Activated CD4-positive, alpha-beta T cell treated with anti-CD3 and anti-CD28 coated beads for 48 hours (primary cell): ENCODE measurements around the gene KIF15.

Experiments
- DNase-seq: peaks from one replicate; pipeline ENCODE4 v3.0.0-alpha.2; 2020

The KIF15 gene

GRCh38 chr3:44885618-44886017 lies 124.0 kb downstream of the KIF15 start:
- no peak for DNase-seq

GRCh38 chr3:44886561-44886960 lies 125.0 kb downstream of the KIF15 start:
- no peak for DNase-seq

GRCh38 chr3:44887101-44887500 lies 125.5 kb downstream of the KIF15 start:
- DNase-seq, result no peak

DNA sequence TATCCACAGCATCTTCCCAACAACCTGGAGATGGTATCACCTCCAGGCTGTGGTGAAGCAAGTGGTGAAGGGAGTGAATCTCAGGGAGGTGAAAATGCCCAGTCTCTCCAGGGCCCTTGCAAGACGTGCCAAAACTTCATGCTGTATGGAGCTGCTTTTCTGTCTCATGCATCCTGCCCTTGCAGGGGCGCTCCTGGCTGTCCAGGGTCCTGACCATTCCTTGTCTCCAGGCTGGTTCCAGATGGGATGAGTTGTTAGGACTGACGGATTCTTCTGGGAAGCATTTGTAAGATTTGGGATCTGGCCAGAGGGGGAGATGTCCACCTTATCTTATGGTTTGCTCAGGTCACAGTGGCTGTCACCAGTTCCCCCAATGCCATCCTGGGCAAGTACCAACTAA lies 128.7 kb downstream of the KIF15 start:
- DNase-seq, result no peak

GRCh38 chr3:44890852-44891251 lies 129.3 kb downstream of the KIF15 start:
- DNase-seq, result no peak

DNA sequence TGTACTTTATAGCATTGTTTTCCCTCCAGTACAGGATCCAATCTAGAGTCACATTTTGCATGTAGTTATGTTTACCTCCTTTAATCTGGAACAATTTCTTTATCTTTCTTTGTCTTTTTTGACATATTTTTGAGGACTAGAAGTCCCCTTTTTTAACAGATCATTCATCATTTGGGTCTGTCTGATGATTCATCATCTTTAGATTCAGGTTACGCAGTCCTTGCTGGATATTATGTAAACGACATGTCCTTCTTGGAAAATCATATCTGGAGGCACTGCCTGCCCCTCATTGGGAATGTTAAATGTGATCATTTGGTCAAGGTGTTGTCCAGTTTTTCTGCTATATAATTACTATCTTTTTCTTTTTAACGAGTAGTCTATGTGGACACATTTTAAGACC lies 131.1 kb downstream of the KIF15 start:
- no peak for DNase-seq

DNA sequence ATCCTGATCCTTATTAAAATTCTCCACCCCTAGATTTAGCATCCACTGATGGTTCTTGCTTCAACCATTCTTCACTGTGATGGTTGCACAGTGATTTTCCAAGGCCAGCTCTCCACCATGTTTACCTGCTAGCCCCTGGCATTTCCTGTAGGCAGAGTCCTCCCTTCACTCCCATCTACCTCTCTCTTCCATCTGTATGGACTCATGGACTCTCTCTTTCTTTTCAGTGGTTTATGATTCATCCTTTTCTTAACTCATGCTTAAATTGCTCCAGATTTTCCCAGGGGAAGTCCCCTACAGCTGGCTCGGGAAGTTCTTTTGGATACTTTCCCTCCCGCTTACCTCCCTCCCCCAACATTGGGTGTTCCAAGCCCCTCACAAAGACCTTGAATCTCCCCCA lies 131.5 kb downstream of the KIF15 start:
- no peak for DNase-seq

DNA sequence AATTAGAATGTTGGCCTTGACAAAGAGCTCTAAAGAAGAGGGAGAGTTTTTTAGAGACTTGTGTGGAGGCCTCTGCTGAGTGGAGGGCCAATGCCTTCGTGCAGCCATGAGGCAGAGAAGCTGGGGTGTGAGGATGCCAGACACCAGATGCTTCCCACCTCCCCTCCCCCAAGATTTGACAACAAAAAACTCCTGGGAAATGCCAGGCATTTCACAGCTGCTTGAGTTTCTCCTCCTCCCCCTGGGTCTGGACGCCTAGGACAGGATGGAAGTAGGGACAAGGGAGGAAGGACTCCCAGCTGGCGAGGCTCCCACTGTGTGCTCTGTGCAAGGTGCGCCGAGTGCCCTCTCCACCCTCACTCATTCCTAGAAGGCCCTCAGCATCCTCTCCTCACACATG lies 132.9 kb downstream of the KIF15 start:
- DNase-seq, result no peak

GRCh38 chr3:44896440-44896839 lies 134.8 kb downstream of the KIF15 start:
- DNase-seq, result no peak

GRCh38 chr3:44899683-44900367 lies 138.2 kb downstream of the KIF15 start:
- DNase-seq, result no peak

GRCh38 chr3:44902628-44903027 lies 141.0 kb downstream of the KIF15 start:
- no peak for DNase-seq
